ENCODE results near the gene MRPL23. TPM values are rescaled to one million over a fixed set of nuclear protein-coding genes. Genes with fewer than 3 reads are reported as not detected.

MRPL23 gene
- polyA plus RNA-seq, 1 experiment = 63.3 TPM

DNA sequence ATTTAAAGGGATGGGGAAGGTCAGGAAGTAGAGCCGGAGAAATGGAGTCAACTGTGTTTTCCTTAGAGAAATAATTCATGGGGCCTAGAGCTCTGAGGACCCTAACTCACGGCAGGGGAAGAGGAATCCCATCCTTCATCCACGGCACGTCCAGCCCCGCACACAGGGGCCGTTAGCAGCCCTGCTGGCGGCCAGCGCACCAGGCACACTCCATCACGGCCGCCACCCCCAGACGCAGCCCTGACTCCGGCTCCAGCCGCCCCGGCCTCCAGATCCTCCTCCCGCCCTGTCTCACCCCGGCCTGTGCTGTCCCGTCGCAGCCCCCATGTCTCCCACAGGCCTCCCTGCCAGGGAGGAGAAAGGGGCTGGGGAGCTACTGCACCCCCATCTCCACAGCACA is 11.2 kb downstream of the MRPL23 start:
- DNase-seq (ENCODE audit: low read depth, low spot score) = no peak
- Histone ChIP-seq H3K4me3 (ENCODE audit: low read depth, low read length) (no peak overlapping the region), H3K27me3 (ENCODE audit: control insufficient read depth, insufficient read depth, low read length) (no peaks in the 10 kb centered on the region), H3K9me3 (ENCODE audit: control insufficient read depth, insufficient read depth, low read length) (no peaks in the 10 kb centered on the region), H3K27ac (ENCODE audit: low read depth, low read length) (no peak overlapping the region)
- TF ChIP-seq, protein P1, sequence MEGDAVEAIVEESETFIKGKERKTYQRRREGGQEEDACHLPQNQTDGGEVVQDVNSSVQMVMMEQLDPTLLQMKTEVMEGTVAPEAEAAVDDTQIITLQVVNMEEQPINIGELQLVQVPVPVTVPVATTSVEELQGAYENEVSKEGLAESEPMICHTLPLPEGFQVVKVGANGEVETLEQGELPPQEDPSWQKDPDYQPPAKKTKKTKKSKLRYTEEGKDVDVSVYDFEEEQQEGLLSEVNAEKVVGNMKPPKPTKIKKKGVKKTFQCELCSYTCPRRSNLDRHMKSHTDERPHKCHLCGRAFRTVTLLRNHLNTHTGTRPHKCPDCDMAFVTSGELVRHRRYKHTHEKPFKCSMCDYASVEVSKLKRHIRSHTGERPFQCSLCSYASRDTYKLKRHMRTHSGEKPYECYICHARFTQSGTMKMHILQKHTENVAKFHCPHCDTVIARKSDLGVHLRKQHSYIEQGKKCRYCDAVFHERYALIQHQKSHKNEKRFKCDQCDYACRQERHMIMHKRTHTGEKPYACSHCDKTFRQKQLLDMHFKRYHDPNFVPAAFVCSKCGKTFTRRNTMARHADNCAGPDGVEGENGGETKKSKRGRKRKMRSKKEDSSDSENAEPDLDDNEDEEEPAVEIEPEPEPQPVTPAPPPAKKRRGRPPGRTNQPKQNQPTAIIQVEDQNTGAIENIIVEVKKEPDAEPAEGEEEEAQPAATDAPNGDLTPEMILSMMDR (IDR thresholded peaks at IDR 0.05; ENCODE audit: low read depth, low read length) = no peak
- ChIA-PET CTCF (interaction anchor here (1.2 kb wide), 1 partner anchor 9 kb away, joined by 3 read pairs; no protein-coding TSS in a partner anchor), POLR2A (no interaction called here)

DNA sequence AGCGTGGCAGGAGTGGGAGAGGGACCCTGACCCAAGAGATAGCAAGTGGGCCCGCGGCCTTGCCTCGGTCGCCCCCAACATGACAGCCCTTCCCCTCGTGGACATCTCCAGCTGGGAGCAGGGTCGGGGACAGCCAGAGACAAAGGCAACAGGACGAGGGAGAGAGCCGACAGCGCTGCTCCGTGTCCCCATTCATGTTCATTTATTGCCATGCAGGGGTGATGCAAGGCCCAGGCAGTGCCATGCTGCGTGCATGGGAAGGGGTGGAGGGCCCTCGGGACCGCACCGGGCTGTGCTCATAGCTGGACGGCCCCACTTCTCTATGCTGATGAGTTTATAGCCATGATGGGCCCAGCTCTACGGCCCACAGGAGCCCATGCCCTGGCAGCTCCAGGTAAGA is 12.7 kb downstream of the MRPL23 start:
- Histone ChIP-seq H3K4me3 (ENCODE audit: low read depth, low read length) (no peak overlapping the region), H3K27me3 (ENCODE audit: control insufficient read depth, insufficient read depth, low read length) (no peaks in the 10 kb centered on the region), H3K27ac (ENCODE audit: low read depth, low read length) (no peak overlapping the region), H3K9me3 (ENCODE audit: control insufficient read depth, insufficient read depth, low read length) (no peaks in the 10 kb centered on the region)
- ChIA-PET CTCF (interaction anchor here (0.6 kb wide), 1 partner anchor 163 kb away, joined by 3 read pairs; no protein-coding TSS in a partner anchor), POLR2A (interaction anchor here (0.6 kb wide), 1 partner anchor 31 kb away, joined by 6 read pairs; no protein-coding TSS in a partner anchor)
- DNase-seq (ENCODE audit: low read depth, low spot score) = no peak
- TF ChIP-seq, protein P1 (IDR thresholded peaks at IDR 0.05; ENCODE audit: low read depth, low read length) = no peak

DNA sequence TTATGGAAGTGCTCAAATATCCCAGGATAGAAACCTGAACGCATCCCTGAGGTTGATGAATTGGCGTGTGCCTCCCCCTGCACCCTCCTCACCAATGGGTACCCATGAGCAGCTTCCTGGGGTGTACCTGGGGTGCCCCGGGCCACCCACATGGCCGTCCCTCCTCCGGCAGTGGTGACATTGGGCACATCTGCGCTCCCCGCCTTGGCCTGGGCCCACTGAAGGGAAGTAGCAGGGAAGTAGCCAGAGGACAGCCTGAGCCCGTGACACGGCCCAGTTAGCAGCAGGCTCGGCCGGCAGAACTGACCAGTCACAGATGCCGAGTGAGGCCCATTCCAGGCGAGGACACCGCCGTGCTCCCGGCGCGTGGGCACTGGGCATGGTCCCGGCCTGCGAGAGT is 16.7 kb downstream of the MRPL23 start:
- no peaks in the 10 kb centered on the region for H3K27me3 ChIP-seq (ENCODE audit: control insufficient read depth, insufficient read depth, low read length)
- no peaks in the 10 kb centered on the region for H3K9me3 ChIP-seq (ENCODE audit: control insufficient read depth, insufficient read depth, low read length)
- TF ChIP-seq, protein P1 (IDR thresholded peaks at IDR 0.05; ENCODE audit: low read depth, low read length) = no peak
- POLR2A ChIA-PET = no interaction called here
- CTCF ChIA-PET = no interaction called here
- no peak overlapping the region for H3K27ac ChIP-seq (ENCODE audit: low read depth, low read length)
- H3K4me3 ChIP-seq (ENCODE audit: low read depth, low read length) = no peak overlapping the region
- DNase-seq (ENCODE audit: low read depth, low spot score) = no peak

DNA sequence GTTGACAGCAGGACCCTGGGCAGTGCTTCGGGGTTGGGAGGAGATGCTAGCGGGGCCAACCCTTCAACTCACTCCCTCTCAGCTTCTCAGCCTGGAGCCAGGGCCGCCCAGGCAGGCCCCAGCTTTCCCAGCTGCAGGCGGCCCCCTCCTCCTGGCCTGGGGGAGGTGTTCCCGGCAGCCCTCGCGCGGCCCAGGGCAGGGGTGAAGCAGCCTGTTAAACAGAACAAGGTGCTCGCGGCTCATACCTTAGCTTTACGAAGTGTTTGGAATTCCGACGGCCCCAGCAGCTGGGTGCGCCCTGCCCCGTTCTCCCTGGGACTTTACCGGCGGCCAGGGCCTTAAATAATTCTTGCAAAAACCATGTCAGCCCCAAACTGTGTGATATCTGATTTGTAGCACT is 17.2 kb downstream of the MRPL23 start:
- H3K4me3 ChIP-seq (ENCODE audit: low read depth, low read length) = no peak overlapping the region
- H3K27me3 ChIP-seq (ENCODE audit: control insufficient read depth, insufficient read depth, low read length) = no peaks in the 10 kb centered on the region
- H3K27ac ChIP-seq (ENCODE audit: low read depth, low read length) = no peak overlapping the region
- TF ChIP-seq, protein P1 (IDR thresholded peaks at IDR 0.05; ENCODE audit: low read depth, low read length) = no peak
- POLR2A ChIA-PET = no interaction called here
- no peaks in the 10 kb centered on the region for H3K9me3 ChIP-seq (ENCODE audit: control insufficient read depth, insufficient read depth, low read length)
- DNase-seq (ENCODE audit: low read depth, low spot score) = no peak
- CTCF ChIA-PET = no interaction called here

DNA sequence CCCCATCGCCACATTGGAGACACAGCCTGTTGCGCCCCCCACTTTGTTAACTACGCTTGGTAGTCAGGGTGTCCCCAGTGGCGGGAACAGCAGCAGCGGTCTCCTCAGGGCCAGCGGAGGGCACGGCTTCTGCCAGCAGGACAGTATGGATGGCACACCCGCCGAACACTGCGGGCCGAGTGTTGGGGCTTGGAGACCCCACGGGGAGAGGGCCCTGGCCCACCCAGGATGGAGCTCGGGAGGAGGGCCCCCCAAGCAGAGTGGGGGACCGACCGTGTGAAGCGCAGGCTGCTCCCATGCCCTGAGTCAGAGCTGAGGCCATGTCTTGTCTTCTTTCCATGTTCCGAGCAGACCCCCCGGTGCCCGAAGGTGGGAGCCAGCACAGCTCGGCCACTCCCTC is 17.8 kb downstream of the MRPL23 start:
- Histone ChIP-seq H3K9me3 (ENCODE audit: control insufficient read depth, insufficient read depth, low read length) (no peaks in the 10 kb centered on the region), H3K4me3 (ENCODE audit: low read depth, low read length) (no peak overlapping the region), H3K27ac (ENCODE audit: low read depth, low read length) (no peak overlapping the region), H3K27me3 (ENCODE audit: control insufficient read depth, insufficient read depth, low read length) (no peaks in the 10 kb centered on the region)
- POLR2A ChIA-PET = no interaction called here
- no peak for DNase-seq (ENCODE audit: low read depth, low spot score)
- CTCF ChIA-PET = interaction anchor here (0.9 kb wide), 1 partner anchor 132 kb away, joined by 3 read pairs; no protein-coding TSS in a partner anchor
- TF ChIP-seq, protein P1 (IDR thresholded peaks at IDR 0.05; ENCODE audit: low read depth, low read length) = no peak

Measured in AG04450 (cell line).